Myocyte (in vitro differentiated cells): ENCODE data around the gene USO1. TPM values are rescaled to one million over a fixed set of nuclear protein-coding genes. Genes with fewer than 3 reads are reported as not detected.
"Not testable (repeated sequence)": the region's sequence is repeated elsewhere in the genome, so short reads cannot be mapped to it uniquely, and the experiment has no call there.

Experiments used
- DNase-seq: peaks from one replicate; pipeline ENCODE4 v3.0.0-alpha.2; 2012; ENCODE audit warnings: low read depth
- polyA plus RNA-seq: library from polyadenylated mRNA; unstranded; fragments of >200 nt; gene quantifications from one replicate; pipeline ENCODE4 v1.2.1, GENCODE V29; 2012; ENCODE audit warnings: missing spikeins
- total RNA-seq: library from RNA; depleted of rRNA; stranded (reverse); fragments of >200 nt; gene quantifications from 2 replicates; pipeline ENCODE4 v1.2.3, GENCODE V29; 2014

The USO1 gene
- 170 and 199 TPM in 2 replicates for total RNA-seq
- 39.2 TPM for polyA plus RNA-seq

GRCh38 chr4:75724066-75724866 lies at the start of gene USO1:
Gene USO1, plus strand, starts transcription at chr4:75724577. Its CDS starts 243 bp downstream, at chr4:75724820.
- DNase-seq, result peak; percentile 99

- no peak for DNase-seq
Measured at GRCh38 chr4:75675004-75675531, 49.3 kb upstream of the USO1 start.

GRCh38 chr4:75678473-75678872 lies 45.9 kb upstream of the USO1 start:
- DNase-seq, result no peak

- no peak for DNase-seq
Measured at GRCh38 chr4:75678965-75679364, 45.4 kb upstream of the USO1 start.

- DNase-seq, result no peak
Measured at GRCh38 chr4:75679876-75680575, 44.4 kb upstream of the USO1 start.

- no peak for DNase-seq
Measured at GRCh38 chr4:75683482-75684155, 40.8 kb upstream of the USO1 start.

GRCh38 chr4:75685546-75686189 lies 38.7 kb upstream of the USO1 start:
- DNase-seq, result no peak

GRCh38 chr4:75686346-75686745 lies 38.0 kb upstream of the USO1 start:
- peak; percentile 41 for DNase-seq

GRCh38 chr4:75687125-75687524 lies 37.3 kb upstream of the USO1 start:
- DNase-seq, result not testable (repeated sequence)

GRCh38 chr4:75692066-75692465 lies 32.3 kb upstream of the USO1 start:
- DNase-seq, result not testable (repeated sequence)

GRCh38 chr4:75696071-75696470 lies 28.3 kb upstream of the USO1 start:
- peak; percentile 41 for DNase-seq

- peak; percentile 83 for DNase-seq
Measured at GRCh38 chr4:75696581-75696980, 27.8 kb upstream of the USO1 start.

GRCh38 chr4:75698162-75698962 lies 26.0 kb upstream of the USO1 start:
- no peak for DNase-seq

GRCh38 chr4:75698963-75699228 lies 25.5 kb upstream of the USO1 start:
- no peak for DNase-seq

- DNase-seq, result no peak
Measured at GRCh38 chr4:75699299-75699698, 25.1 kb upstream of the USO1 start.

- DNase-seq, result no peak
Measured at GRCh38 chr4:75702919-75703411, 21.4 kb upstream of the USO1 start.

- DNase-seq, result no peak
Measured at GRCh38 chr4:75705198-75705977, 19.0 kb upstream of the USO1 start.

GRCh38 chr4:75708218-75708691 lies 16.1 kb upstream of the USO1 start:
- DNase-seq, result no peak

- DNase-seq, result no peak
Measured at GRCh38 chr4:75710246-75710645, 14.1 kb upstream of the USO1 start.

GRCh38 chr4:75714011-75714410 lies 10.4 kb upstream of the USO1 start:
- DNase-seq, result no peak
